Nephron (organoid): Measurements from ENCODE around the gene IL15RA.

Source experiments
- H3K27ac Mint-ChIP-seq, 3 experiments: 2 replicates each; pipeline ENCODE4 v1.8.0; 2020; ENCODE audit warnings: mixed read lengths in 3 of 3, mild to moderate bottlenecking in 2 of 3, moderate library complexity in 1 of 3
- H3K27me3 Mint-ChIP-seq: 2 replicates; pipeline ENCODE4 v1.8.0; 2021; ENCODE audit warnings: low read depth, mild to moderate bottlenecking, moderate library complexity, mixed read lengths
- H3K36me3 Mint-ChIP-seq: 2 replicates; pipeline ENCODE4 v1.8.0; 2020; ENCODE audit warnings: low read depth, mixed read lengths
- H3K4me1 Mint-ChIP-seq: 2 replicates; pipeline ENCODE4 v1.8.0; 2020; ENCODE audit warnings: mixed read lengths
- H3K4me3 Mint-ChIP-seq, 3 experiments: 2 replicates each; pipeline ENCODE4 v1.8.0; 2020; ENCODE audit warnings: mild to moderate bottlenecking in 3 of 3, mixed read lengths in 3 of 3, moderate library complexity in 2 of 3
- H3K9me3 Mint-ChIP-seq: 2 replicates; pipeline ENCODE4 v1.8.0; 2020; ENCODE audit warnings: mixed read lengths
- CTCF ChIP-seq, 3 experiments: fragments of 200-600 bp; sonication (generic); IDR thresholded peaks; one replicate each; pipeline ENCODE4 v1.5.0; 2021; ENCODE audit warnings: antibody characterized with exemption in 3 of 3; ENCODE audit not compliant: unreplicated experiment in 3 of 3

IL15RA gene

GRCh38 chr10:5937016-5937415 is 40.3 kb downstream of the IL15RA start:
- H3K4me3 Mint-ChIP-seq = no peak overlapping the region
- H3K27ac Mint-ChIP-seq = no peak overlapping the region
- no peaks in the 10 kb centered on the region for H3K27me3 Mint-ChIP-seq
- no peaks in the 10 kb centered on the region for H3K9me3 Mint-ChIP-seq
- no peaks in the 10 kb centered on the region for H3K4me1 Mint-ChIP-seq
- no peak for TF ChIP-seq CTCF (IDR thresholded peaks at IDR 0.05; ENCODE audit: unreplicated experiment in 3 of 3)
- H3K36me3 Mint-ChIP-seq = peaks cover 51% of the 10 kb centered on the region

GRCh38 chr10:5935628-5936027 is 41.7 kb downstream of the IL15RA start:
- peaks cover 63% of the 10 kb centered on the region for H3K36me3 Mint-ChIP-seq
- H3K27ac Mint-ChIP-seq = no peak overlapping the region
- no peaks in the 10 kb centered on the region for H3K27me3 Mint-ChIP-seq
- H3K4me1 Mint-ChIP-seq = no peaks in the 10 kb centered on the region
- H3K9me3 Mint-ChIP-seq = no peaks in the 10 kb centered on the region
- no peak overlapping the region for H3K4me3 Mint-ChIP-seq
- no peak for TF ChIP-seq CTCF (IDR thresholded peaks at IDR 0.05; ENCODE audit: unreplicated experiment in 3 of 3)

GRCh38 chr10:5933909-5934546 is 43.3 kb downstream of the IL15RA start:
- Mint-ChIP-seq H3K4me1 (no peaks in the 10 kb centered on the region), H3K27ac (no peak overlapping the region), H3K4me3 (no peak overlapping the region), H3K27me3 (no peaks in the 10 kb centered on the region), H3K36me3 (peaks cover 79% of the 10 kb centered on the region), H3K9me3 (no peaks in the 10 kb centered on the region)
- no peak for TF ChIP-seq CTCF (IDR thresholded peaks at IDR 0.05; ENCODE audit: unreplicated experiment in 3 of 3)

- Mint-ChIP-seq H3K4me3 (no peak overlapping the region), H3K27me3 (no peaks in the 10 kb centered on the region), H3K27ac (no peak overlapping the region), H3K4me1 (no peaks in the 10 kb centered on the region), H3K9me3 (no peaks in the 10 kb centered on the region), H3K36me3 (peaks cover 74% of the 10 kb centered on the region)
- TF ChIP-seq CTCF (IDR thresholded peaks at IDR 0.05; ENCODE audit: unreplicated experiment in 3 of 3) = no peak
Observed at GRCh38 chr10:5932345-5932744, 45.0 kb downstream of the IL15RA start.

GRCh38 chr10:5930272-5930671 is 47.1 kb downstream of the IL15RA start:
- H3K27ac Mint-ChIP-seq = no peak overlapping the region
- H3K4me1 Mint-ChIP-seq = no peaks in the 10 kb centered on the region
- TF ChIP-seq CTCF (IDR thresholded peaks at IDR 0.05; ENCODE audit: unreplicated experiment in 3 of 3) = no peak
- peaks cover 75% of the 10 kb centered on the region for H3K36me3 Mint-ChIP-seq
- no peak overlapping the region for H3K4me3 Mint-ChIP-seq
- H3K9me3 Mint-ChIP-seq = no peaks in the 10 kb centered on the region
- H3K27me3 Mint-ChIP-seq = no peaks in the 10 kb centered on the region

- H3K27me3 Mint-ChIP-seq = no peaks in the 10 kb centered on the region
- H3K36me3 Mint-ChIP-seq = peaks cover 77% of the 10 kb centered on the region
- no peak overlapping the region for H3K27ac Mint-ChIP-seq
- no peak overlapping the region for H3K4me3 Mint-ChIP-seq
- no peak for TF ChIP-seq CTCF (IDR thresholded peaks at IDR 0.05; ENCODE audit: unreplicated experiment in 3 of 3)
- no peaks in the 10 kb centered on the region for H3K9me3 Mint-ChIP-seq
- H3K4me1 Mint-ChIP-seq = no peaks in the 10 kb centered on the region
Observed at GRCh38 chr10:5929442-5929841, 47.9 kb downstream of the IL15RA start.
